Measurements from ENCODE around the gene TRIM4.
A peak's percentile ranks its signal among the peaks of the same experiment; 100 is the strongest.

The TRIM4 gene

GRCh38 chr7:99926321-99926720, 7.0 kb upstream of the TRIM4 start (continued):
- no peak for TF ChIP-seq ZIC2 (tag by site-specific recombination; IDR thresholded peaks at IDR 0.05)
- TF ChIP-seq EGR2 (tag by site-specific recombination; IDR thresholded peaks at IDR 0.05; ENCODE audit: low read depth), result no peak

GRCh38 chr7:99923200-99923599, 3.9 kb upstream of the TRIM4 start:
- POLR2A ChIA-PET, result no interaction called here
- no peaks in the 10 kb centered on the region for H3K4me1 ChIP-seq (ENCODE audit: control insufficient read depth, insufficient read depth, low read length)
- CTCF ChIA-PET, result interaction anchor here (0.6 kb wide), 1 partner anchor 1606 kb away, joined by 4 read pairs; no protein-coding TSS in a partner anchor

GRCh38 chr7:99920149-99920548, 819 bp upstream of the TRIM4 start:
- peaks cover 5 to 17% of the 10 kb centered on the region in 2 experiments for H3K36me3 ChIP-seq (ENCODE audit: control insufficient read depth in 2 of 2, insufficient read depth in 1 of 2, low read length in 2 of 2)
- 0 out of 2 replicates have a peak overlapping the region, but pooled peaks have one; percentile 79 for H3K27ac ChIP-seq (ENCODE audit: extremely low read depth, low read depth, low read length)
- H3K4me1 ChIP-seq (ENCODE audit: control insufficient read depth, insufficient read depth, low read length), result 0 out of 2 replicates have a peak, but pooled peaks cover 2% of the 10 kb centered on the region
- peak overlapping the region; percentile 79; the same call in 1 of the 2 replicates for H3K4me3 ChIP-seq (ENCODE audit: low read depth, low read length)
- no peaks in the 10 kb centered on the region for H3K9me3 ChIP-seq (ENCODE audit: control insufficient read depth, insufficient read depth, low read depth, low read length)
- CTCF ChIA-PET, result interaction anchor here (0.6 to 2.3 kb wide), 5 partner anchors 8 to 132 kb away, joined by 3 to 6 read pairs (median 3); no protein-coding TSS in a partner anchor
- POLR2A ChIA-PET, result interaction anchor here (0.5 to 2.9 kb wide), 8 partner anchors 9 to 420 kb away, joined by 3 to 12 read pairs (median 4); partner anchors contain the start of genes AP4M1, GJC3, MCM7 and ZKSCAN1
- TF ChIP-seq SETDB1 (IDR thresholded peaks at IDR 0.05; ENCODE audit: insufficient read length, low read length) (peak; percentile 2), ZNF549 (tag by site-specific recombination; IDR thresholded peaks at IDR 0.05) (peak; percentile 100), ZNF660 (tag by site-specific recombination; IDR thresholded peaks at IDR 0.05) (no peak), AEBP2 (tag by site-specific recombination; IDR thresholded peaks at IDR 0.05; ENCODE audit: borderline replicate concordance) (no peak), PBX3 (CRISPR knock-in tag; IDR thresholded peaks at IDR 0.05) (no peak)

More at GRCh38 chr7:99923200-99923599, 3.9 kb upstream of the TRIM4 start:
- H3K4me3 ChIP-seq (ENCODE audit: low read depth, low read length), result no peak overlapping the region
- H3K36me3 ChIP-seq (ENCODE audit: control insufficient read depth in 2 of 2, insufficient read depth in 1 of 2, low read length in 2 of 2), result peaks cover 0 to 3% of the 10 kb centered on the region in 2 experiments; a peak in 1 of 3 replicates
- no peaks in the 10 kb centered on the region for H3K9me3 ChIP-seq (ENCODE audit: control insufficient read depth, insufficient read depth, low read depth, low read length)
- no peak overlapping the region for H3K27ac ChIP-seq (ENCODE audit: extremely low read depth, low read depth, low read length)
- TF ChIP-seq ZNF391 (tag by site-specific recombination; IDR thresholded peaks at IDR 0.05; ENCODE audit: borderline replicate concordance, low read depth), result no peak
- no peak for TF ChIP-seq HOXA7 (CRISPR knock-in tag; IDR thresholded peaks at IDR 0.05; ENCODE audit: borderline replicate concordance)
- no peak for TF ChIP-seq ZNF354C (tag by site-specific recombination; IDR thresholded peaks at IDR 0.05; ENCODE audit: borderline replicate concordance, low read depth)
- TF ChIP-seq ZNF639 (tag by site-specific recombination; IDR thresholded peaks at IDR 0.05), result no peak
- TF ChIP-seq ZNF132 (tag by site-specific recombination; IDR thresholded peaks at IDR 0.05; ENCODE audit: borderline replicate concordance), result no peak
- no peak for TF ChIP-seq ZNF16 (tag by site-specific recombination; IDR thresholded peaks at IDR 0.05; ENCODE audit: low read depth)
- TF ChIP-seq RBAK (tag by site-specific recombination; IDR thresholded peaks at IDR 0.05), result no peak
- TF ChIP-seq PRDM4 (tag by site-specific recombination; IDR thresholded peaks at IDR 0.05), result no peak
- no peak for TF ChIP-seq ZSCAN18 (tag by site-specific recombination; IDR thresholded peaks at IDR 0.05)
- no peak for TF ChIP-seq ZNF514 (tag by site-specific recombination; IDR thresholded peaks at IDR 0.05)
- no peak for TF ChIP-seq ZSCAN4 (tag by site-specific recombination; IDR thresholded peaks at IDR 0.05)
